ENCODE results near the gene HK1.

HK1 gene

DNA sequence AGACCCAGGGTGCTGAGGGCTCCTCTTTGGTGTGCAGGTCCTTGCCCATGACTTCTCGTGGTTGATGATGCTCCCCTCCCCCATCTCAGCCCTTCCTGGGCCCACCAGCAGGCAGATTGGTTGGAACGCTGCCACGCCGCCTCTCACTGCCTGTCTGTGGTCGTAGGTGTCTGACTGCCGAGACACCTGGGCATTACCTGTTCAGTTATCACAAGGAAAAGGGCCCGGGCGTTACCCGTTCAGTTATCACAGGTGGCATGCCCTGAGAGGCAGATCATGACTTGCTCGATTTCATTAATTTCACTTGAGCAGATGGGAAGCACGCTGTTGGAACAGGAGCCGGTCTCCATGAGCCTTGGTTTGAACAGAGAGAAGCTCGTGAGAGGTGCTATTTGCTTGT lies 95.9 kb downstream of the HK1 start:
- no peak for DNase-seq (ENCODE audit: low read depth in 1 of 2, low spot score in 1 of 2)

DNA sequence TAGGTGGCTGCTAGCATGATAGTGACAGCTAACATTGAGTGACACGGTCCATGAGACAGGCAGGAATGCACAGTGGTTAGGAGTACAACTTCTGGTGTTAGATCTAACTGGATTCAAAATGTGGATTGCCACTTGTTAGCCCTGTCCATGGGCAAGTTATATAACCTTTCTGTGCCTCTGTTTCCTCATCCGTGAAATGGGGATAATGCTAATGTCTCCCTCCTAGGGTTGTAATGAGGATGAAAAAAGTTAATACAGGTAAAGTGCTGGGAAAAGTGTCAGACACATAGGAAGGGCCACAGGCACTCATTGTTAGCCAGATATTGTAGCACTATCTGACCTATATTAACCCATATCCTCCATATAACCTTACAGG lies 96.6 kb downstream of the HK1 start:
- no peak for DNase-seq (ENCODE audit: low read depth in 1 of 2, low spot score in 1 of 2)

DNA sequence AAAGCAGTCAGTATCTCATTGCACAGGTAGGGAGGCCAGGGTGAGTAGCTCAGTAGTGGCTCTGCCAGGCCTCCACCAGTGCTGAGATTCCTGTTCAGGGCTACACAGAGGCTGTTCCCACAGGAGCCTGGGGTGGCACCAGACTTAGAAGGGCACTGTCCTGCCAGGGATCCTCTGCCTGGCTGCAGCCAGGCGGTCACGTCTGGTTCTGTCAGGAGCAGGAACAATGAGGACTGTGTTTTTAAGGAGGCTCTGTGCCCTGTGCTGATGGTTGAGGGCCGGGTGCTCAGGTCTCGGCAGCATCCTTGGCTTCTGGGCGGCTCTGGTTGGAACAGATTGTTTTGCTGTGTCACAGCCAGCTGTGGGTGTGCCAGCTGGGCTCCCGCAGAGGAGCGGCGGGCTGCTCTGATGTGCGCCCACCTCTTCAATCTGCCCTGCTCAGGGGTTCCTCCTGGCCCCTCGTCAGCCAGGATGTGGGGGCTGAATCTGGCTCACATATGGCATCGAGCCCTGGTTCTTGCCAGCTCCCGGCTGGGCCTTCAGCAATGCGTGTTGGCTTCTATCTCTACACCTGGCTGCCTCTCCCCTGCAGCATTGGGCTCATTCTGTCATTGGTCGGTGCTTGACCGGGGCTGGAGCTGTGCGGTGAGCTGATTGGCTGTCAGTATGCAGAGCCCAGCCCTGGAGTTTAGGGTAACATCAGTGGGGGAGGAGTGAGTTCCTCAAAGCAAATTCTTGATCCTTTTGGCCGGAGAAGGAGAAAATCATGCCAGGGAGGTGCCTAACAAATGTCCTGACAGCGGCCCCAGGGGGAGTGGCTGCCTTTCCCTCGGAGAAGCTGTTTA lies 97.2 kb downstream of the HK1 start:
- DNase-seq (ENCODE audit: low read depth in 1 of 2, low spot score in 1 of 2), result no peak

DNA sequence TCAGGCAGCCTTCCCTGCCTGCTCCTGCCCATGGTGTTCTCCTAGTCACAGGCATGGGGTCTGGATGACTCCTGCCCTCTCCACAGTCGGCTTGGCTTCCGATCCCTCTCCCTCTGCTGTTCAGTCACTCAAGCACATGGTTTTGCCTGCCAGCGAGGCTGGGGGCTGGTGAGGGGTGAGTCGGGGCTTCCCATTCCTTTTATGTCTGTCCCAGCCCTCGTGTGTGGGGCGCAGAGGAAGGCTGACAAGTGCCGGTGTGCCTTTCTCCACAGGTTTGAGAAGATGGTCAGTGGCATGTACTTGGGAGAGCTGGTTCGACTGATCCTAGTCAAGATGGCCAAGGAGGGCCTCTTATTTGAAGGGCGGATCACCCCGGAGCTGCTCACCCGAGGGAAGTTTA lies 98.4 kb downstream of the HK1 start:
- DNase-seq (ENCODE audit: low read depth in 1 of 2, low spot score in 1 of 2), result no peak

DNA sequence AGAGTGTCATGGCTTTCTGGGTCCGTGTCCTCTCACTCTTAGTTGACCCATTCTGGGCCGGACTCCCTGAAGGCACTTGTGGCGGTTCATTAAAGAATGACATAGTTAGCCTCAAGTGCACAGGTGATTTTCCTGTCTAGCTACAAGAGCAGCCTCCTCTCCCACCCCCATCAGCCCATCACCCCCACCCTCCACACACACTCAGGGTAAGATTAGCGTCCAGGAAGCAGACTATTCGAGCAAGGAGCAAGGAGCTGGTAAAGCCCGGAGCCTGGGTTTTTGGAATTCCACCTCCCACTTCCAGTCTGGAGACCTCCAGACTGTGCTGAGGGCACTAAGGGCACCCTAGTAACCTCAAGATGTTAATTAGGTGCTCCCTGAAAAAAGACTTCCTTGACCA lies 98.9 kb downstream of the HK1 start:
- DNase-seq (ENCODE audit: low read depth in 1 of 2, low spot score in 1 of 2), result no peak

DNA sequence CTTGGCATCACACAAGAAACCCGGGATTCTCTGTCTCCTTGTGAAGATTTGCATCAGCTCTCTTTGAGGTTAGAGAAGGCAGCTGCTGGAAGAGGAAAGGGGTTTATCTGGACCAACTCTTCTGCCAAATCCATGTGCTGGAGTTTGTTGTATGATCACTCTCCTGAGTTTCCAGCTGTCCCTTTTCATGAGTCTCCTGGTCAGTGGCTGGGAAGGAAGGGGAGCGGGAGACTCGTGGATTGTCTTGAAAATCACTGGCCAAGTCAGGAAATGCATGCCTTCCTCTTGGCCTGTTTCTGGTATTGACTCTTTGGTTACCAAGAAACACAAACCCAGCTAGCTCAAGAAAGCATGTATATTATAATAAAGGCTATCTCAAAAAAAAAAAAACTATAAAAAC lies 99.6 kb downstream of the HK1 start:
- no peak for DNase-seq (ENCODE audit: low read depth in 1 of 2, low spot score in 1 of 2)

DNA sequence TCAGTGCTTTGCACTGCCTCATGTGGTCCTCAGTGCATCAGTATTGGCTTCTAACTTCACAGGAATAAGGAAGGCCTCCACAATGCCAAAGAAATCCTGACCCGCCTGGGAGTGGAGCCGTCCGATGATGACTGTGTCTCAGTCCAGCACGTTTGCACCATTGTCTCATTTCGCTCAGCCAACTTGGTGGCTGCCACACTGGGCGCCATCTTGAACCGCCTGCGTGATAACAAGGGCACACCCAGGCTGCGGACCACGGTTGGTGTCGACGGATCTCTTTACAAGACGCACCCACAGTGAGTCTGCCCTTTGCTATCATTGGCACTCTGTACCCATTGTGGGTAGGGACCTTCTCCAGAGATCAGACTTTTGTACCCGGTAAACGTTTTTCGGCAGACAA lies 101.5 kb downstream of the HK1 start:
- DNase-seq (ENCODE audit: low read depth in 1 of 2, low spot score in 1 of 2), result no peak

DNA sequence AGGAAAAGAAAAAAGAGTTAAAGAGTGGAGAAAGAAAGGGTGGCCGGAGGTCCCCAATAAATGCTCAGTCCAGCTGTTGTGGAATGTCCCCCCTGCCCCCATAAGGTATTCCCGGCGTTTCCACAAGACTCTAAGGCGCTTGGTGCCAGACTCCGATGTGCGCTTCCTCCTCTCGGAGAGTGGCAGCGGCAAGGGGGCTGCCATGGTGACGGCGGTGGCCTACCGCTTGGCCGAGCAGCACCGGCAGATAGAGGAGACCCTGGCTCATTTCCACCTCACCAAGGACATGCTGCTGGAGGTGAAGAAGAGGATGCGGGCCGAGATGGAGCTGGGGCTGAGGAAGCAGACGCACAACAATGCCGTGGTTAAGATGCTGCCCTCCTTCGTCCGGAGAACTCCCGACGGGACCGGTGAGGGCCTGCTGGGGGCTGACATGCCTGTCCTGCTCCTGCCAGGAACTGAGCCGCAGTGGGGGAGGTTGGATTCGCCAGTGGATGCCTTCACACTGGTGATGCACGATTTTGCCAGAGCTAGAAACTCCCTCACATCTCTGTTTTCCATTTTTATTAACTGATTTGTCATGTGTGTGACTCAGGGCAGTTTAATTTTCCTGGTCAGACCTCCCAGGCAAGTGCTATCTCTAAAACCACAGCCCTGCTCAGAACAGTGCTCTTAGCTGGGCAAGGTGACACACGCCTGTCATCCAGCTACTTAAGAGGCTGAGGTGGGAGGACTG lies 104.3 kb downstream of the HK1 start:
- DNase-seq (ENCODE audit: low read depth in 1 of 2, low spot score in 1 of 2), result no peak

DNA sequence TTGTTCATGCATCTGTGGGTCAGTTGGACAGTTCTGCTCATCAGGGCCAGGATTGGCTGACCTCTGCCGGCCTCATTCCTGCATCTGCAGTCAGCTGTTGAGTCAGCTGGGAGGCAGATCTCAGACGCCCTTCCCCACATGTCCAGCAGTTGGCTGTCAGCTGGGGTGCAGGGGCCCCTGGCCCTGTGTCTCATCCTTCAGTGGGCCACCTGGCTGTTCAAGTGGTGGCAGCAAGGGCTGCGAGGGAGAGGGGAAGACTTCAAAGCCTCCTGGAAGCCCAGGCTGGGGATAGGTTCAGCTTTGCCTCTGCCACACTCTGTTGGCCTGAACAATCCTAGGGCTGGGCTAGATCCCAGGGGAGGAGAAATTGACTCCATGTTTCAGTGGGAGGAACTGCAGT lies 105.3 kb downstream of the HK1 start:
- no peak for DNase-seq (ENCODE audit: low read depth in 1 of 2, low spot score in 1 of 2)

DNA sequence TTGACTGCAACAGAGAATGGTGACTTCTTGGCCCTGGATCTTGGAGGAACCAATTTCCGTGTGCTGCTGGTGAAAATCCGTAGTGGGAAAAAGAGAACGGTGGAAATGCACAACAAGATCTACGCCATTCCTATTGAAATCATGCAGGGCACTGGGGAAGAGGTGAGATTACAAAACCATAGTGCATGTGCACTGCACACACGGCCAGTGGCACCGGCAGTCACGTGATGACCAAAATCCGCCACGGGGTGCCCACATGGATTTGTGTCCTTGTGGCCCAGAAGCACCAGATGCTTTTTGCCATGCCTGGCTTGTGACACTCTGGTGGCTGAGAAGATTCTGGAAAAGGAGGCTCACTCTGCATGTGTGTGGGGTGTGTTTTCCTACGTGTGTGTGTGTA lies 106.0 kb downstream of the HK1 start:
- no peak for DNase-seq (ENCODE audit: low read depth in 1 of 2, low spot score in 1 of 2)

DNA sequence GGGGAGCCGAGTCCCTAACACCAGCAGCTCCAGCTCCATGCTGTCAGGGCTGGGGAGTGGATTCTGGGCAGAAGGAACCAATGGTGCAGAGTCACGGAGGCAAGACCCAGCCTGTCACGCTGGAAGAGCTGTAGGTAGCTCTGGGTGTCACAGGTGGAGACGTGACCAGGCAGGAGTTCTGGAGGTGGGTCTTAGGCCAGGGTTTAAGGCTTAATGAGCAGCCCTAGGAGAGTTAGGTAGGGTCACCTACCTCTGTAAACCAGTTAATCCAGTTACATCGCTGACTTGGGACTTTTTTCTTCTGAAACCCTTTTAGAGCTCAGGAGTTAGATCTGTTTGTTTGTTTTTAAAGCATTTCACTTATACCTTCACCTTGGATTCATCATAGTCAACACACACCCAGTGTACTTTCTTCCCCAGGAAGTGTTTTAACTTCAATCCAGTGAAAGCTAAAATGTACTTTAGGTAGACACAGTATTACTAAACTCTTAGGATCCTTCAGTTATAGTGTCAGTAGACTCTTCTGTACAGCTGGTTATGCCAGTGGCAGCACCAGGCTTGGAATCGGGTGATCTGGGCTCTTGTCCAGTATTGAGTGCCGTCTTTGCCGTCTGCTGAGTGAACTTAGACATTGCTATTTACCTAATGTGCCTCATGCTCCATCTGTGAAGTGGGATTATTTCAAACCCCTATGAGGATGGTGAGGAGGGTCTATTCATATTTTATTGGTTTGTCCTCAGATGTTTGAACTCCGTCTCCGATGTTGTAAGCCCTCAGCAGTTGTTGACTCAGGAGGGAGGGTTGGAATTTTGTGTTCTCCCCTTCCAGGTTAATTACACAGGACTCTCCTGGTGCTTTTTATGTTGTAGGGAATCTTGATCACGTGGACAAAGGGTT lies 107.4 kb downstream of the HK1 start:
- no peak for DNase-seq (ENCODE audit: low read depth in 1 of 2, low spot score in 1 of 2)

DNA sequence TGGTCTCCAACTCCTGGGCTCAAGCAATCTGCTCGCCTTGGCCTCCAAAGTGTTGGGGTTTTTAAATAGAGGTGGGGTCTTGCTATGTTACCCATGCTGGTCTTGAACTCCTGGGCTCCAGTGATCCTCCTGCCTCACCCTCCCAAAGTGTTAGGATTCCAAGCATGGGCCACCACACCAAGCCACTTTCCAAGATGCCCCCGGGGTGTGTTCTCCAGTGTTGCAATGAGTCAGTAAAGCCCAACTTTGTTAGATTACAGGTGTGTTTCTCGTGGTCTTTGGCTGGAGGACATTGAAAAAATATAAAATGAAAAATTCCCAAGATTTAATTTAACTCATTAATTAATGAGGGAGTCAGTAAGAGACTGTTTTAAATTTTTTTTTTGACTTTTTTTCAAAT lies 109.2 kb downstream of the HK1 start:
- DNase-seq (ENCODE audit: low read depth in 1 of 2, low spot score in 1 of 2), result no peak

DNA sequence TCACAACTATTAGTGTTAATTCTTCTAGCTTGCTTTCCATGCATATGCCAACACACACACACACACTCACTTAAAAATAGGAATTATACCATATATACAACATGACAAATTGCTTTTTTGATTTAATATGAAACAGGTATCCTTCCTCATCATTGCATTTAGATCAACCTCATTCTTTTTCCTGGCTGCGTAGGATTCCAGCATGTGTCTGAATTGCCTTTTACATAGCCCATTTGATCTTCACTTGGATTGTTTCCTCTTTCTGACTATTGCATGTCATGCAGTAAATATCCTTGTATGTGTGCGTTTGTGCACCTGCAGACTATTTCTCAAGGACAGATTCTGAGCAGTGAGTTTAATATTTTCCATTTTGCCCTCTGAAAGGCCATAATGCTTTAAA lies 110.2 kb downstream of the HK1 start:
- DNase-seq (ENCODE audit: low read depth in 1 of 2, low spot score in 1 of 2), result no peak

DNA sequence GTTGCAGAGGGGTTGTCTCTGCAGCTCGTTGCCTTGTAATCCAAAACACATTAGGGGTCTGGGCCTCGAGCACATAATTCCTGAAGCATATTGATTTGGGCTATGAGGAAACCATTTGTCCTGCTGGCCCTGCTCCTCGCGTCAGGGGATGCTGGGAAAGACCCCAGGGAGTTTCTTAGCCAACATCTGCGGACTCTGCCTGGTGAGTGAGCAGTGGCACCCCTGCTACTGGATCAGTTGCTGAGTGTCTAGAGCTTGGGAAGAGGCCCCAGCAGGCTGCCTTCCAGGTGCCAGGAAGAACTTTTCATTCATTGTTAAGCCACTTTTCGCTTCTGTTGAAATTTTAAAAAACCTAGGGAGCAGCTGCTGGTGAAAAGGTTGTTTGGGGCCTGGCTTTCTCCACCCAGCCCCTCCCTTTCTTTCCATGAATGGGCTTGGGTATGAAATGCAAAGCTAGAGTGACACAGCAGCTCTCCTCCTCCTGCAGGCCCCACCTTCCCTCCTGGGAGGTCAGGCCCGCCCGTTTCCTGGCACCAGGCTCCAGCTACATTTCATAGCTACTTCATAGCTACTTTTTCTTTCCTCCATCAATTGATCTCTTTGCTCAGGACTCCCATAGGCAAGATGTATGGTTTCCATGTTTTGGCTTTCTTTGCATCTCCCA lies 111.7 kb downstream of the HK1 start:
- no peak for DNase-seq (ENCODE audit: low read depth in 1 of 2, low spot score in 1 of 2)

DNA sequence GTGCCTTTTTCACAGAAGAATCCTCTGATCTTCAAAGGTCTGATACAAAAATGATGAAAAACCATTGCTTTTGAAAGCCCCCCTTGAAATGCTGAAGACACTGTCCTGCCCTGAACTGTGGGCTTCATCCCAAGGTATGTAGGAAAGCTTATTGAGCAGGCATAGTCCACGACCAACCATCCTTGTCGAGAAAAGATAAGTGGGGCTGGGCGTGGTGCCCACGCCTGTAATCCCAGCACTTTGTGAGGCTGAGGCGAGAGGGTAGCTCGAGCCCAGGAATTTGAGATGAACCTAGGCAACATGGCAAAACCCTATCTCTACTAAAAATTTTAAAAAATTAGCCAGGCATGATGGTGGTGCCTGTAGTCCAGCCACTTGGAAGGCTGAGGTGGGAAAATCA lies 112.9 kb downstream of the HK1 start:
- no peak for DNase-seq (ENCODE audit: low read depth in 1 of 2, low spot score in 1 of 2)

DNA sequence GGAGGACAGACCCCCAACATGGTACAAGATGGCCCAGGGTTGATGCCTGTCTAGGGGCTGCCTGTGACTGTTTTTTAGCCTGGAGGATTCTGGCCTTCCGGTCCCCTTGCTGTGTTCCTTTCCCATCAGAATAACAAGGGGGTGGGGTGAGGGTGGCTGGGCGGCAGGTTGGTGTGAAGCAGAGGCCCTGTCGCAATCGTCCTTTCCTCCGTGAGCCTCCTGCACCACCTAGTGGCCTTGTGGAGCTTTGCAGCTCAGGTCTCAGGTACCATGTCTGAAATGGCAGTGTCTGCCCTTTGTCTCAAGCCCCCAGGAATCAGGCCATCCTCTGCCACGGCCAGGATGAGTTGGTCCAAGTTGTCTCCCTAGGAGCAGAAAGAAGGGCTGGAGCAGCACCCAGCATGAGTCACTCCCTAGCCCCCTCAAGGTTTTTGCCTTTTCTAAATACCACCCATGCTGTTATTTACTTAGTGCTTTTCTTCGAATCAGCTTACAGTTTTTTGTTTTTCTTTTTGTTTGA lies 114.2 kb downstream of the HK1 start:
- peak; percentile 59 to 61 for DNase-seq (ENCODE audit: low read depth in 1 of 2, low spot score in 1 of 2)

DNA sequence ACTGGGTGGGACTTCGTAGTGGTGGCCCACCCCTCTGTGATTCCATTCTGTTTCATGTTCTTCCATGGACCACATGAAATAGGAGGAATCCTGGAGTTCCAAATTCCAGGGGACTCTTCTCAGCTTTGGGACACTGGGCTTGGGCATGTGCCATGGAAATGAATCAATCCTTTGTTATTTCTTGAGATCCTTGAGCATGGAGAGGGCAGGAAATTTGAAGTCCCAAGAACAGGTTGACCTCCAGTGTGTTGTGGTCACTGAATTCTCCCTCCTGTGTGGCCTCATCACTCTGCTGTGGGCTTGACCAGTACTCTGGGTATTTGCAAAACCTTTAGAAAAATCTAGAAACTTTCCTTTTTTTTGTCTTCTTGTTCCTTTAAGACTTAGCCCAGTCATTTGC lies 115.7 kb downstream of the HK1 start:
- no peak for DNase-seq (ENCODE audit: low read depth in 1 of 2, low spot score in 1 of 2)

DNA sequence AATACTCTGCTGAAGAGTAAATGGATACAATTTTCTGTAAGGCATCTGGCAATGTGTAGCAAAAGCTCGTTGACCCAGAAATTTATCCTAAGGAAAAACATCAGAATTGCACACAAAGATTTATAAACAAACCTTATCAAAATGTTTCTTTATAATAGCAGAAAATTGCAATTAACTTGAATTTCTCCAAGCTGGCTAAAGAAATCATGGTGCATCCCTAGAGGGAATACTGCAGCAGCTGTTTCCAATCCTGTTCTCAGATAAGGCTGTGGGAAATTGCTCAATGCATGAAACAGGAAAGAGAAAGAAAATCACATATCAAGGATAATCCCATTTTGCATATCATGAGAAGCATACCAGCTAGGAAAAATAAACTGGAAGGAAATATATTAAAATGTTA lies 119.7 kb downstream of the HK1 start:
- DNase-seq (ENCODE audit: low read depth in 1 of 2, low spot score in 1 of 2), result no peak

DNA sequence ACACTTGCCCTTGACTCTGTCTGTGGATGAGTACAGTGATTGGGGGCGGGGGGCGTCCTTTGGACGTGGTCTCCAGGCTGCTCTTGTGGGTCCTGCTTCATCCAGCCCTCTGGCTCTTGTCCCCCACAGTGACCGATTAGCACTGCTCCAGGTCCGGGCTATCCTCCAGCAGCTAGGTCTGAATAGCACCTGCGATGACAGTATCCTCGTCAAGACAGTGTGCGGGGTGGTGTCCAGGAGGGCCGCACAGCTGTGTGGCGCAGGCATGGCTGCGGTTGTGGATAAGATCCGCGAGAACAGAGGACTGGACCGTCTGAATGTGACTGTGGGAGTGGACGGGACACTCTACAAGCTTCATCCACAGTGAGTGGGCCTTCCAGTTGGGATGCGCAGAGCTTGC lies 120.2 kb downstream of the HK1 start:
- no peak for DNase-seq (ENCODE audit: low read depth in 1 of 2, low spot score in 1 of 2)

DNA sequence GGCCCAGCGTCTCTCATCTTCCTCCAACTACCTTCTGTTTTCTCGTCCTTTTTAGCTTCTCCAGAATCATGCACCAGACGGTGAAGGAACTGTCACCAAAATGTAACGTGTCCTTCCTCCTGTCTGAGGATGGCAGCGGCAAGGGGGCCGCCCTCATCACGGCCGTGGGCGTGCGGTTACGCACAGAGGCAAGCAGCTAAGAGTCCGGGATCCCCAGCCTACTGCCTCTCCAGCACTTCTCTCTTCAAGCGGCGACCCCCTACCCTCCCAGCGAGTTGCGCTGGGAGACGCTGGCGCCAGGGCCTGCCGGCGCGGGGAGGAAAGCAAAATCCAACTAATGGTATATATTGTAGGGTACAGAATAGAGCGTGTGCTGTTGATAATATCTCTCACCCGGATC lies 122.6 kb downstream of the HK1 start:
- no peak for DNase-seq (ENCODE audit: low read depth in 1 of 2, low spot score in 1 of 2)

DNA sequence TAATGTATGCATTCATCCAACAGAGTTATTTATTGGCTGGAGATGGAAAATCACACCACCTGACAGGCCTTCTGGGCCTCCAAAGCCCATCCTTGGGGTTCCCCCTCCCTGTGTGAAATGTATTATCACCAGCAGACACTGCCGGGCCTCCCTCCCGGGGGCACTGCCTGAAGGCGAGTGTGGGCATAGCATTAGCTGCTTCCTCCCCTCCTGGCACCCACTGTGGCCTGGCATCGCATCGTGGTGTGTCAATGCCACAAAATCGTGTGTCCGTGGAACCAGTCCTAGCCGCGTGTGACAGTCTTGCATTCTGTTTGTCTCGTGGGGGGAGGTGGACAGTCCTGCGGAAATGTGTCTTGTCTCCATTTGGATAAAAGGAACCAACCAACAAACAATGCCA lies 123.1 kb downstream of the HK1 start:
- no peak for DNase-seq (ENCODE audit: low read depth in 1 of 2, low spot score in 1 of 2)
